ENCODE data around the gene MYH10. TPM values are rescaled to one million over a fixed set of nuclear protein-coding genes. Genes with fewer than 3 reads are reported as not detected.

MYH10 gene
- total and polyA plus RNA-seq, 9 of the 15 experiments (the other 6 are each of a cell fraction or from before 2014, with no cell fraction given): 16.3 to 95.3 (median 39.7) TPM

GRCh38 chr17:8436169-8436843 is 194.2 kb downstream of the MYH10 start (continued):
- TF ChIP-seq CBFB (CRISPR knock-in tag; IDR thresholded peaks at IDR 0.05) (no peak), JUNB (CRISPR knock-in tag; conservative IDR thresholded peaks at IDR 0.05) (no peak), ETS1 (conservative IDR thresholded peaks at IDR 0.05; ENCODE audit: control insufficient read depth, low read depth, low read length) (peak; percentile 22; the same call in 1 of the 2 replicates), ZNF143 (CRISPR knock-in tag; IDR thresholded peaks at IDR 0.05) (peak; percentile 45; the same call in 1 of the 2 replicates), ETS2 (tag; IDR thresholded peaks at IDR 0.05; ENCODE audit: borderline replicate concordance, poor library complexity, severe bottlenecking) (no peak), BRF2 (IDR thresholded peaks at IDR 0.05; ENCODE audit: borderline replicate concordance, insufficient read depth, insufficient read length) (no peak), PML (IDR thresholded peaks at IDR 0.05; ENCODE audit: low read length) (peak; percentile 39; the same call in 1 of the 2 replicates), TCF3 (CRISPR knock-in tag; IDR thresholded peaks at IDR 0.05) (peak; percentile 74), CCNT2 (IDR thresholded peaks at IDR 0.05; ENCODE audit: borderline replicate concordance, extremely low read depth, insufficient read length, low read depth, low read length) (peak; percentile 8), GMEB1 (CRISPR knock-in tag; IDR thresholded peaks at IDR 0.05) (no peak), ZC3H8 (IDR thresholded peaks at IDR 0.05) (no peak), HDAC8 (tag; IDR thresholded peaks at IDR 0.05) (no peak), FOXK2 (conservative IDR thresholded peaks at IDR 0.05 in 1 of 2, IDR thresholded peaks at IDR 0.05 in 1 of 2; ENCODE audit: low read depth in 2 of 2) (no peak), TRIM24 (IDR thresholded peaks at IDR 0.05) (peak in 1 of 2 experiments; percentile 56; a peak in 1 of 4 replicates), ZNF766 (CRISPR knock-in tag; conservative IDR thresholded peaks at IDR 0.05) (no peak), TFE3 (CRISPR knock-in tag; IDR thresholded peaks at IDR 0.05) (no peak), HMG20B (CRISPR knock-in tag; IDR thresholded peaks at IDR 0.05) (no peak), ATF7 (IDR thresholded peaks at IDR 0.05) (no peak), ETV6 (IDR thresholded peaks at IDR 0.05; ENCODE audit: borderline replicate concordance in 1 of 2, low read depth in 2 of 2, low read length in 1 of 2) (no peak), ETV6 (CRISPR knock-in tag; IDR thresholded peaks at IDR 0.05; ENCODE audit: borderline replicate concordance) (no peak), PHB2 (IDR thresholded peaks at IDR 0.05; ENCODE audit: low read depth) (no peak), PHF8 (IDR thresholded peaks at IDR 0.05; ENCODE audit: borderline replicate concordance, low read length) (peak; percentile 6; the same call in 1 of the 2 replicates)

Data from K562 (cell line).